GM18505 (cell line): ENCODE results near the gene FAM222B.
A peak's percentile ranks its signal among the peaks of the same experiment; 100 is the strongest.

Experiments used
- ATAC-seq: cut with Tn5 transposase; IDR thresholded peaks from one replicate; pipeline ENCODE4 v1.9.1; 2021; ENCODE audit not compliant: unreplicated experiment
- POLR2A ChIP-seq: IDR thresholded peaks from 4 replicates; pipeline ENCODE4 v1.6.1; 2011; ENCODE audit warnings: borderline replicate concordance; ENCODE audit not compliant: insufficient read depth, insufficient read length; ENCODE audit errors: extremely low read depth

FAM222B gene

DNA sequence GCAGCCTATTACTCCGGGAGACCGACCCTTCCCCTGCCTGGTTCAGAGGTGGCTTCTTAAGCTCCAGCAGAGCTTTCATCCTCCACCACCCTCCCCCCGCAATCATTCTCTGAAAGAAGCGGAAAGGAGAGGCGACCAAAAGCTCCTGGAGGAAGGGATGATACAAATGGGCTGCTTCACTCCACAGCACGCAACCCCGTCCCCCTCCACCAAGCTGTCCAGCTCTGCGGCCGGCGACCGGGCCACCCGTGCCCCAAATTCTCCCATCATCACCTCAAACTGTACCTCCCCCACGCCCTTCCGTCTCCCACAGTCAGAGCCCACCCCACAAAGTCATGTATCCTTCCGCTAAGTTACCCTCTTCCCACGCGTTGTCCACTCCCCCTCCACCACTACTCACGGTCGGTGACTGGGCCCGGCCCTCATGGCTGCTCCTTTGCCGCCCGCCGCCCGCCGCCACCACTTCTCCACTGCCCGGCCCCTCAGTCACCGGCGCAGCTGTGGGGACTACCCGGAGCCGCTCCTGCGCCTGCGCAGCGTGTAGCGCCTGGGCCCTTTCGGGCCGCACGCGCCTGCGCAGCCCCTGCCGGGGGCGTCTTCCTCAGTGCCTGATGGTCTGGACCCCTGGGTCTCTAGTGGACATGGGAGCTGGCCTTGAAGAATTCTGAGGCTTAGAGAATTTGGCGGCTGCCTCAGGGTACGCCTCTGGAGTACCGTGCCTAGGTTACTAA, at the start of gene FAM222B:
Gene FAM222B, minus strand, starts transcription at position 509 of the 731 bp plus-strand sequence. CDS start 76,123 bp downstream, outside the sequence.
- peak; percentile 87 for ATAC-seq
- peak; percentile 76 for TF ChIP-seq POLR2A

DNA sequence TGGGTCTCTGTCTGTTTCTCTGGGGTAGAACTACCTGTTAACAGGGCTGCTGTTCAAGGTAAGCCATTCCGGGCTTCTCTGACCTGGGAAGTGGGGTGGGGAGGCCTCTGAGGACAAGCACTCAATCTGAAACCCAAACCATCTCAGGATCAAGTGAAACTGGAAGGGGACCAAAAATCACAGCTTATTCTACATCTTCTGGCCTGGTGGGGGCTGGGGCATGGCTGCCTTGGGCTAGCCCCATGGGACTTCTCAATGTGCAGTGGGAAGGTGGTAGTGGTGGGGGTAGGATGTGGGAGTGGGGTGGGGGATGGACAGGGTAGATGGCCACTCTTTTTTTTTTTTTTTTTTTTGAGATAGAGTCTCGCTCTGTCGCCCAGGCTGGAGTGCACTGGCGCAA, 49.4 kb upstream of the FAM222B start:
- TF ChIP-seq POLR2A, result no peak
- no peak for ATAC-seq

GRCh38 chr17:28891201-28891600, 48.6 kb upstream of the FAM222B start:
- no peak for ATAC-seq

GRCh38 chr17:28889996-28890395, 47.4 kb upstream of the FAM222B start:
- TF ChIP-seq POLR2A, result no peak
- no peak for ATAC-seq

More at GRCh38 chr17:28891201-28891600, 48.6 kb upstream of the FAM222B start:
- TF ChIP-seq POLR2A, result no peak

DNA sequence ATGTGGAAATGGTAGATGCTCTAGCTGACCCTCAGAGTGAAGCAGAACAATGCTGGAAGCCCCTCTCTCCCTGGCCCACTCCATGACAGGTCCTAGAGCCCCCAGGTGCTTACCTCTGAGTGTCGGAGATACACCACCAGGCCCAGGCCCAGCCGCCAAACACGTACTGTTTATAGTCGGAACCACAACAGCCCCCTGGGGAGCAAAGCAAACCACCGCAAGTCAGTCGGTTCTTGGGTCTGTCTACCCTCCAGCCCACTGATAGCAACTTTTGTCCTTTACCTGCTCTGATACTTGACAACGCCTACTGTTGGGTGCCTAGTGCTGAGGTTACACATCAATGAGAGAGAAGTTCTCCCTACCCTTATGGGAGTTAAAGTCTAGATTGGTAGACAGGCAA, 46.2 kb upstream of the FAM222B start:
- ATAC-seq, result no peak
- no peak for TF ChIP-seq POLR2A

DNA sequence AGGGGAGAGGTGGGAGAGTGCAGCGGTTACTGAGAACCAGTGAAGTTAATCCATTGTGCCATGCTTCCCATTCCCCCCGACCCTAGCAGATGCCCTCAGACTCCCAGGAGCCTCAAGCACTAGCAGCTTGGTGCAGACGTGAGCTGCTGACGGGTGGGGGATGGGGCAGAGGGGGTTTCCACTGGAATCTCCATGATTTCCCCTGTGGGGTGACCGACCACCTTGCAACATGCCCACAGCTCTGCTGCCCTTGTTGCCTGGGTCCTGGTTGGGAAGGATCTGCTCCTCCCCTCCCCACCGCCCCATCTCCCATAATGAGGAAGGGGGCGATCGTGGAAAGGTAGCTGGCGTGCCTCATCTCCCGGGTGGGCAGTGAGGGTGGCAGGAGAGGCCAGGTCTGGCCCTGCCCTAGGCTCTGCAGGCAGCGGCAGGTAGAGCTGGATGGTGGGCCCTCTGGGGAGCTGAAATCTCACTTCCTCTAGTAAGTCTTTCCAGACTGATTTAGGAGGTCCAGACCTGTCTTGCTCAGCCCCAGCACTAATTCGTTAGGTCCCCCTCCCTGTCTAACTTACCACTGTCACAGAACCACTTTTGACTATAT, 45.4 kb upstream of the FAM222B start:
- no peak for ATAC-seq
- TF ChIP-seq POLR2A, result no peak

GRCh38 chr17:28885951-28886350, 43.4 kb upstream of the FAM222B start:
- TF ChIP-seq POLR2A, result no peak
- no peak for ATAC-seq

DNA sequence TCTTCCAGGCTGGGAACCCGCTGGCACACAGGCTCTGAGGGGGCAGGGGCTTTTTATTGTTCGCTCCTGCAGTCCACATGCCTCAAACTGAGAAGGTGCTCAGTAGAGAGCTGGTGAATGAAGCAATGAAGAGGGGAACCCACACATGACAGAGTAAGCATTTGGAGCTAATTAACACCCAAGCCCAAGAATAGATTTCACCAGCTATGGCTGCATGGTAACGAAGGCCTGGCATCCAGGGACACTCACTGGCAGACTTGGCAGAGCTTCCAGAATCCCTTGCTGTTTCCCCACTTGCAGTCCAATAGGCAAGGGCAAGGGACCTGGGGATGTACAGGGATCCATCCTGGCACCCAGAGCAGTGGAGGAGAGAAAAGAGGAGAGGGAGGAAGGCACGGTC, 42.8 kb upstream of the FAM222B start:
- no peak for ATAC-seq
- TF ChIP-seq POLR2A, result no peak

DNA sequence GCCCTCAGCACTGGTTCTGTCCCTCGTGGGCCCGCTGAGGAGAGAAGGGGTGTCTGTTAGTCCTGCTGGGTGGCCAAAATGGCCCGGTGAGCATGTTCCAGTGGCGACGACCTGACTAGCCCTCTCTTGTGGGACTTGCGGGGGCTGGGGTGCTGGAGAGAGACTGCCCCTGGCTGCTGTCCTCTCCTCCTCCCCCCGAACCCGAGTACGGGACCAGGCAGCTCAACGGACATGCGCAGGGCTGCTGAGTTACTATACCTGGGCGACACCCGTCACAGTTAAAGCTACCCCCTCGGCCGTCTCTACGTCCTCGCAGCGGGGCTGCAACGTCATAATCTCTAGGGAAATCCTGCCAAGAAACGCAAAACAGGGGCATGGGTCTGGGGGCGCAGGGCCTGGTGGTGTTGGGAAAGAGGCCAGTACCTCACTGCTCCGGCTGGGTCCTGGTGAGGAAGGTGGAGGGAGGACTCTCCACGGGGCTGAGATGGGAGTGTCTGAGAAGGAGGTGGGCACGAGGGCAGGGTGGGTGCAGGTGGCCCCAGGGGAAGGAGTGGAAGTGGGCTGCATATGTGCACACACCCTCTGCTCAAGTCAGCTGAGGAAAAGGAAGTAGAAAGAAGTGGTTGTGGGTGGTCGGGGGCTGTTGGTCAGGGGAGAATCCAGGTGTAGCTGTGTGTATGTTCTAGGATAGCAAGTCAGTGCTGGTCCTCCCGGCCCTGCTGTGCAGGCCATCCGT, 41.5 kb upstream of the FAM222B start:
- TF ChIP-seq POLR2A, result no peak
- no peak for ATAC-seq

DNA sequence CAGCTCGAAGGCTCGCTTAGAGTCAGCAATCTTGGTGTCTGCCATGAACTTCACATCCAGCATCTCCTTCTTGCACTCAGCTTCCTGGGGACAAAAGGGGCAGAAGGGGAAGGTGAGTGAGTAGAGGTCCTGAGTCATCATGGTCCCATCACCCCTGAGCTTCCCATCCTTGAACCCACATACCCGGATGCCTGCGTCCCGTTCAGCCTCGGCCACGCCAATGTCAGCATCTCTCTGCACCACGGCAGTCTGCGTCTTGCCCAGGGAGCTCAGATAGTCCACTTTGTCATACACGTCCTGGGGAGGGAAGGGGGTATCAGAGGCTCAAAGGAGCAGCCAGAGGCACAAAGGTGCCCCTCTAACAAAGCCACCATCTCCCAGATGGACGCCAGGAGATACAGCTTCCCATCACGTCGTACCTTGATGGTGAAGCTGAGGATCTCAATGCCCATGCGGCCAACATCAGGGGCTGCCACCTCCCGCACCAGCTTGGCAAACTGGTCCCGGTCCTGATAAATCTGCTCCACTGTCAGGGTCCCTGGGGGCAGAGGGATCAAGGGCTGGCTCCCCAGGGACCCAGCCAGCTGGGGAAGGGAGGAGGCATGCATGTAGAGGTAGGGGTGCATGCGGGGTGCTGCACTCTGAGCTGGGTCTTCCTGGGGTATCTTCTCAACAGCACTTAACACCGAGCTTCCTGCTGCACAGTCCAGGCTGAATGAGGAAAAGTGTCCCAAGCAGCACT, 39.7 kb upstream of the FAM222B start:
- ATAC-seq, result no peak
- TF ChIP-seq POLR2A, result no peak

DNA sequence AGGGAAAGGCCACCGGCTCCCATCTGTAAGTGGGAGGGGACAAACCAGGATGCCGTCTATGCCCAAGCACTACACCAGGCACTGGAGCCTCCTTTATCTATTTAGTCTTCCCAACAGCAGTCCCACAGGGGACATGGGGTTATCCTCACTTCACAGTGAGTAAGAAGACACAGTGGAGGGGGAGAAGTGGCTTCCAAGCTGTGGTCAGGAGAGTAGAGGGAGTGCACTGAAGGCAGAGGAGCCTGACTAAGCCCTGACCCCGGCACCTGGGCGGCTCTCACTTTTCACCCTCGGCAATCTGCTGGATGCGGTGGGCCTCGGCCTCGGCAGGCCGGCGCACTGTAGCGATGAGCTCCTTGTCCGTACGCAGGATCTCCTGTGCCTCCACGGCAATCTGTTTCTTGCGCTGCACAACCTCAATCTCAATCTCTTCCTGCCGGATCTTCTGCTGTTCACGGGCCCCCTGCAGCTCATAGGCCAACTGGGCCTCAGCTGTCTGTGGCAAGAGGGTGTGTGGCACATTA, 39.0 kb upstream of the FAM222B start:
- no peak for ATAC-seq
- TF ChIP-seq POLR2A, result no peak

GRCh38 chr17:28880572-28880945, 38.0 kb upstream of the FAM222B start:
- no peak for ATAC-seq
- no peak for TF ChIP-seq POLR2A
